Smooth muscle cell (in vitro differentiated cells): Measurements from ENCODE around the gene ASS1. TPM values are rescaled to one million over a fixed set of nuclear protein-coding genes. Genes with fewer than 3 reads are reported as not detected.

Experiments used
- DNase-seq: peaks from one replicate; lab custom pipeline; 2025; ENCODE audit not compliant: unreplicated experiment; lab: John Stamatoyannopoulos, UW
- H2AFZ ChIP-seq: fragments of 200-600 bp; sonication (generic); 2 replicates; pipeline ENCODE4 v1.6.0; 2016; ENCODE audit warnings: antibody characterized with exemption, low read depth, mild to moderate bottlenecking
- H3F3A ChIP-seq: fragments of 200-600 bp; sonication (generic); 2 replicates; pipeline ENCODE4 v1.6.0; 2017; ENCODE audit warnings: antibody characterized with exemption, low read depth
- H3K27ac ChIP-seq: fragments of 200-600 bp; sonication (generic); 2 replicates; pipeline ENCODE4 v1.5.1; 2016; ENCODE audit warnings: low read depth, mild to moderate bottlenecking
- H3K27me3 ChIP-seq: fragments of 200-600 bp; sonication (generic); 2 replicates; pipeline ENCODE4 v1.6.1; 2016; ENCODE audit warnings: low read depth, mild to moderate bottlenecking
- H3K36me3 ChIP-seq: fragments of 200-600 bp; sonication (generic); 2 replicates; pipeline ENCODE4 v1.5.1; 2016; ENCODE audit warnings: low read depth
- H3K4me1 ChIP-seq: fragments of 200-600 bp; sonication (generic); 2 replicates; pipeline ENCODE4 v1.5.1; 2016; ENCODE audit warnings: low read depth
- H3K4me2 ChIP-seq: fragments of 200-600 bp; sonication (generic); 2 replicates; pipeline ENCODE4 v1.6.0; 2016; ENCODE audit warnings: mild to moderate bottlenecking
- H3K4me3 ChIP-seq: fragments of 200-600 bp; sonication (generic); 2 replicates; pipeline ENCODE4 v1.5.1; 2016; ENCODE audit warnings: mild to moderate bottlenecking
- H3K79me2 ChIP-seq: fragments of 200-600 bp; sonication (generic); 2 replicates; pipeline ENCODE4 v1.6.0; 2016; ENCODE audit warnings: low read depth, mild to moderate bottlenecking
- H3K9ac ChIP-seq: fragments of 200-600 bp; sonication (generic); 2 replicates; pipeline ENCODE4 v1.6.0; 2016; ENCODE audit warnings: low read depth
- H3K9me3 ChIP-seq: fragments of 200-600 bp; sonication (generic); replicated peaks from 2 replicates; pipeline ENCODE4 v1.5.1; 2016; ENCODE audit warnings: low read depth
- H4K20me1 ChIP-seq: fragments of 200-600 bp; sonication (generic); 2 replicates; pipeline ENCODE4 v1.6.0; 2016; ENCODE audit warnings: low read depth
- CTCF ChIP-seq: fragments of 200-600 bp; sonication (generic); IDR thresholded peaks from 2 replicates; pipeline ENCODE4 v1.5.1; 2017; ENCODE audit warnings: borderline replicate concordance, mild to moderate bottlenecking, antibody characterized with exemption; ENCODE audit not compliant: insufficient read depth, poor library complexity, severe bottlenecking
- WGBS: methylation state at CpG from one replicate; pipeline ENCODE4 v1.1.7; 2016; ENCODE audit warnings: low lambda C conversion rate; 5-methylcytosine and 5-hydroxymethylcytosine counted together
- polyA plus RNA-seq: library from polyadenylated mRNA; unstranded; fragments of >200 nt; fragmentation: Nextera tagmentation; extraction: Ambion mirVana; gene quantifications from 2 replicates; pipeline ENCODE4 v1.2.1, GENCODE V29; 2016
- total RNA-seq: library from RNA; depleted of rRNA; stranded (reverse); fragments of >200 nt; gene quantifications from 2 replicates; pipeline ENCODE4 v1.2.3, GENCODE V29; 2014

ASS1 gene
- total and polyA plus RNA-seq, 2 experiments from 2014 or later = 78.2 to 81.5 TPM

- Histone ChIP-seq H3K9ac (no peak overlapping the region), H3K4me2 (no peak overlapping the region), H3K4me3 (no peak overlapping the region), H3K9me3 (no peaks in the 10 kb centered on the region), H3K36me3 (no peaks in the 10 kb centered on the region), H4K20me1 (no peaks in the 10 kb centered on the region), H2AFZ (no peak overlapping the region), H3K79me2 (no peaks in the 10 kb centered on the region), H3K27ac (no peak overlapping the region), H3K27me3 (no peaks in the 10 kb centered on the region), H3K4me1 (peaks cover 4% of the 10 kb centered on the region), H3F3A (peaks cover 7% of the 10 kb centered on the region)
- no peak for DNase-seq
- 88% methylated on average over 10 of the region's 10 CpGs for WGBS
- TF ChIP-seq CTCF = no peak
Measured at GRCh38 chr9:130422546-130422945, 22.2 kb upstream of the ASS1 start.

DNA sequence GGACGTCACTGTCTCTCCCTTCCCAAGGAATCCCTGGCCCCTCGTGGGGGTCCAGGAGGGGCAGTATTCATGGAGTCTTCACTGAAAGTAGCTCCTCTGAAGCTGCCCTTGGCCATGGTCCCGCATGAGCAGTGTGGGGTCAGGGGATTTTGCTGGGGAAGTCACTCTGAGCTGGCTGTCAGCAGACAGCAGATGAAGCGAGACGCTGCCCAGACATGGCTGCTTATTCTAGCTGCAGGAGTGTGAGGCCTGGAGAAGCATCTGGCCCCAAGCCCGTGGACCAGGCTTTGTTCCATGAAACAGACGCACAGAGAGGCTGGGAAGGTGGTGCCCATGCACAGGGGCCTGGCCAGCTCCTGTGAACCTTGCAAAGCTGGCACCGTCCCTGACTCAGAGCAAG is 21.5 kb upstream of the ASS1 start:
- H3K79me2 ChIP-seq = no peaks in the 10 kb centered on the region
- no peak overlapping the region for H3K4me3 ChIP-seq
- H3K36me3 ChIP-seq = no peaks in the 10 kb centered on the region
- 34% methylated on average over 8 of the region's 8 CpGs for WGBS
- no peak for TF ChIP-seq CTCF
- DNase-seq = peak; percentile 28
- no peak overlapping the region for H2AFZ ChIP-seq
- H3F3A ChIP-seq = peaks cover 7% of the 10 kb centered on the region
- H3K4me2 ChIP-seq = no peak overlapping the region
- no peaks in the 10 kb centered on the region for H4K20me1 ChIP-seq
- no peak overlapping the region for H3K27ac ChIP-seq
- H3K9me3 ChIP-seq = no peaks in the 10 kb centered on the region
- peaks cover 4% of the 10 kb centered on the region for H3K4me1 ChIP-seq
- H3K9ac ChIP-seq = no peak overlapping the region
- no peaks in the 10 kb centered on the region for H3K27me3 ChIP-seq

DNA sequence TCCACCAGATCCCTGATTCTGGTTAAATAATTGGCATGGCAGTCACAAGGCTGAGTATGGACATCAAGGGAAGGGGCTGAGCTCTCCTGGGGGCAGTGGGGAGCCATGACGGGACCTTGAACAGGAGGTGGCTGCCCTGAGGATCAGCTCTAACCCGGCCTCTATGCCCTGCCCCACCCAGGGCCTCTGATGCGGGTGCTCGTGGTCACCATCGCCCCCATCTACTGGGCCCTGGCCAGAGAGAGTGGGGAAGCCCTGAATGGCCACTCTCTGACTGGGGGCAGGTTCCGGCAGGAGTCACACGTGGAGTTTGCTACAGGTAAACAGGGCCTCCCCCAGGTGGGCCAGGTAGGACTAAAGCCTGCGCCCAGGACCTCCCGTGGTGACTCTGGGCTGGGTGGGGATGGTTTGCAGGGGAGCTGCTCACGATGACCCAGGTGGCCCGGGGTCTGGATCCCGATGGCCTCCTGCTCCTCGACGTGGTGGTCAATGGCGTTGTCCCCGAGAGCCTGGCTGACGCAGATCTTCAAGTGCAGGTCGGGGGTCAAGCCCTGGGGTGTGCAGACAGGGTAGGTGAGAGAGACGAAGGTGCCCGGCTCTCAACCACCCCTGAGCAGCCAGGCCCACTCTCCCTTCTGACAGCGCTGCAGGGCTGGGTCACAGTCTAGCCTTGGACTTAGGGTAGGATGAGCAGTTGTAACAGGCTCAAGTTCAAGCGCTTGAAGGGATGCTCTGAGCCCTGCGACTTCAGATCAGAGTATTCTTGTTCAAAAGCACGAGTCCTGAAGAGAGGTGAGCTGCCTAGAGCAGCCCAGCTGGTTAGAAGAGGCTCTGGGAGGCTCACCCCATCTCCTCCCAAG is 19.9 kb upstream of the ASS1 start:
- WGBS = 93% methylated on average over 24 of the region's 24 CpGs
- no peaks in the 10 kb centered on the region for H3K27me3 ChIP-seq
- H3K79me2 ChIP-seq = no peaks in the 10 kb centered on the region
- no peak overlapping the region for H3K4me2 ChIP-seq
- no peak overlapping the region for H3K27ac ChIP-seq
- no peak for TF ChIP-seq CTCF
- H4K20me1 ChIP-seq = no peaks in the 10 kb centered on the region
- H3F3A ChIP-seq = peaks cover 7% of the 10 kb centered on the region
- no peak overlapping the region for H2AFZ ChIP-seq
- H3K36me3 ChIP-seq = no peaks in the 10 kb centered on the region
- DNase-seq = no peak
- H3K4me3 ChIP-seq = no peak overlapping the region
- peaks cover 4% of the 10 kb centered on the region for H3K4me1 ChIP-seq
- no peaks in the 10 kb centered on the region for H3K9me3 ChIP-seq
- no peak overlapping the region for H3K9ac ChIP-seq
